H9 (cell line): Measurements from ENCODE around the gene SPEN. TPM values are rescaled to one million over a fixed set of nuclear protein-coding genes. Genes with fewer than 3 reads are reported as not detected.

ENCODE experiments used
- DNase-seq: peaks from one replicate; pipeline ENCODE4 v3.0.0-alpha.2; 2017
- H2AFZ ChIP-seq: one replicate; pipeline ENCODE4 v1.6.1; 2013; ENCODE audit warnings: mild to moderate bottlenecking, low read length, control low read depth, moderate library complexity
- H2AK5ac ChIP-seq: 2 replicates; pipeline ENCODE4 v1.6.1; 2013; ENCODE audit warnings: low read length, control low read depth, mixed read lengths; ENCODE audit not compliant: insufficient read length
- H2BK120ac ChIP-seq: one replicate; pipeline ENCODE4 v1.6.1; 2013; ENCODE audit warnings: low read depth, mild to moderate bottlenecking, low read length, control low read depth, inconsistent platforms; ENCODE audit not compliant: poor library complexity, severe bottlenecking
- H2BK12ac ChIP-seq: 2 replicates; pipeline ENCODE4 v1.6.1; 2013; ENCODE audit warnings: low read length, control low read depth, mixed read lengths, low read depth; ENCODE audit not compliant: insufficient read length
- H2BK15ac ChIP-seq: 2 replicates; pipeline ENCODE4 v1.6.1; 2013; ENCODE audit warnings: low read depth, low read length, control low read depth
- H2BK20ac ChIP-seq: one replicate; pipeline ENCODE4 v1.6.1; 2013; ENCODE audit warnings: low read depth, mild to moderate bottlenecking, low read length, control low read depth, inconsistent platforms; ENCODE audit not compliant: poor library complexity, severe bottlenecking
- H2BK5ac ChIP-seq: 2 replicates; pipeline ENCODE4 v1.6.1; 2013; ENCODE audit warnings: low read length, control low read depth, mixed read lengths; ENCODE audit not compliant: insufficient read length
- H3K14ac ChIP-seq: 2 replicates; pipeline ENCODE4 v1.6.1; 2013; ENCODE audit warnings: low read length, control low read depth; ENCODE audit not compliant: insufficient read depth
- H3K18ac ChIP-seq: 2 replicates; pipeline ENCODE4 v1.6.1; 2013; ENCODE audit warnings: low read depth, mild to moderate bottlenecking, mixed read lengths, low read length, control low read depth; ENCODE audit not compliant: insufficient read length
- H3K23ac ChIP-seq: 2 replicates; pipeline ENCODE4 v1.6.1; 2013; ENCODE audit warnings: low read length, control low read depth, mixed read lengths, low read depth; ENCODE audit not compliant: insufficient read length
- H3K23me2 ChIP-seq: 2 replicates; pipeline ENCODE4 v1.6.1; 2013; ENCODE audit warnings: low read depth, mild to moderate bottlenecking, mixed read lengths, low read length, control low read depth; ENCODE audit not compliant: insufficient read length, poor library complexity, severe bottlenecking
- H3K27ac ChIP-seq: 2 replicates; pipeline ENCODE4 v1.5.1; 2013; ENCODE audit warnings: low read length, control low read depth, mixed read lengths, low read depth; ENCODE audit not compliant: insufficient read length
- H3K27me3 ChIP-seq: 2 replicates; pipeline ENCODE4 v1.6.1; 2013; ENCODE audit warnings: low read length, control low read depth, inconsistent platforms; ENCODE audit not compliant: insufficient read depth
- H3K4ac ChIP-seq: 2 replicates; pipeline ENCODE4 v1.6.1; 2013; ENCODE audit warnings: low read depth, mild to moderate bottlenecking, control low read depth, inconsistent platforms, low read length, moderate library complexity
- H3K4me1 ChIP-seq: 2 replicates; pipeline ENCODE4 v1.6.1; 2013; ENCODE audit warnings: low read length, control low read depth, inconsistent platforms; ENCODE audit not compliant: insufficient read depth
- H3K4me2 ChIP-seq: 2 replicates; pipeline ENCODE4 v1.6.1; 2013; ENCODE audit warnings: low read length, control low read depth, mixed read lengths; ENCODE audit not compliant: insufficient read length, insufficient read depth
- H3K56ac ChIP-seq: 2 replicates; pipeline ENCODE4 v1.6.1; 2013; ENCODE audit warnings: low read depth, mild to moderate bottlenecking, mixed read lengths, low read length, control low read depth; ENCODE audit not compliant: insufficient read length
- H3K79me1 ChIP-seq: 2 replicates; pipeline ENCODE4 v1.6.1; 2013; ENCODE audit warnings: low read depth, mild to moderate bottlenecking, moderate library complexity, low read length, control low read depth, inconsistent platforms; ENCODE audit not compliant: insufficient read depth, poor library complexity, severe bottlenecking
- H3K79me2 ChIP-seq: 2 replicates; pipeline ENCODE4 v1.6.1; 2013; ENCODE audit warnings: low read length, control low read depth, inconsistent platforms; ENCODE audit not compliant: insufficient read depth
- H3K9ac ChIP-seq: 2 replicates; pipeline ENCODE4 v1.6.1; 2013; ENCODE audit warnings: low read length, control low read depth, mixed read lengths; ENCODE audit not compliant: insufficient read length; ENCODE audit errors: extremely low read depth
- H3K9me3 ChIP-seq: one replicate; pipeline ENCODE4 v1.6.1; 2013; ENCODE audit warnings: low read depth, low read length, inconsistent platforms; ENCODE audit not compliant: control insufficient read depth
- H3T11ph ChIP-seq: one replicate; pipeline ENCODE4 v1.6.1; 2013; ENCODE audit warnings: mild to moderate bottlenecking, low read length, control low read depth, inconsistent platforms
- H4K20me1 ChIP-seq: one replicate; pipeline ENCODE4 v1.6.1; 2013; ENCODE audit not compliant: control insufficient read depth, insufficient read length, insufficient read depth
- H4K5ac ChIP-seq: 2 replicates; pipeline ENCODE4 v1.6.1; 2013; ENCODE audit warnings: low read depth, mild to moderate bottlenecking, mixed read lengths, low read length, control low read depth; ENCODE audit not compliant: insufficient read length
- H4K8ac ChIP-seq: replicated peaks from 2 replicates; pipeline ENCODE4 v1.6.1; 2013; ENCODE audit warnings: low read length, control low read depth, mixed read lengths, low read depth; ENCODE audit not compliant: insufficient read length
- H4K91ac ChIP-seq: 2 replicates; pipeline ENCODE4 v1.6.1; 2013; ENCODE audit warnings: low read depth, mild to moderate bottlenecking, moderate library complexity, mixed read lengths, low read length, control low read depth; ENCODE audit not compliant: insufficient read length
- H3K27ac Mint-ChIP-seq, 3 experiments: 2 replicates in 2 of 3; 3 replicates in 1 of 3; pipeline ENCODE4 v1.8.0; 2020 to 2021; ENCODE audit warnings: mixed read lengths in 3 of 3, mild to moderate bottlenecking in 1 of 3, moderate library complexity in 1 of 3
- H3K27me3 Mint-ChIP-seq: 2 replicates; pipeline ENCODE4 v1.8.0; 2021; ENCODE audit warnings: low read depth, mild to moderate bottlenecking, moderate library complexity, mixed read lengths
- H3K36me3 Mint-ChIP-seq, 3 experiments: 2 replicates in 2 of 3; 3 replicates in 1 of 3; pipeline ENCODE4 v1.8.0; 2020 to 2021; ENCODE audit warnings: low read depth in 3 of 3, mixed read lengths in 3 of 3; ENCODE audit not compliant: insufficient read depth in 1 of 3
- H3K4me1 Mint-ChIP-seq, 2 experiments: 2 replicates each; pipeline ENCODE4 v1.8.0; 2020; ENCODE audit warnings: mixed read lengths in 2 of 2
- H3K4me3 Mint-ChIP-seq, 2 experiments: 2 replicates in 1 of 2; 3 replicates in 1 of 2; pipeline ENCODE4 v1.8.0; 2020 to 2021; ENCODE audit warnings: mild to moderate bottlenecking in 2 of 2, mixed read lengths in 2 of 2, moderate library complexity in 1 of 2
- H3K9me3 Mint-ChIP-seq, 2 experiments: 2 replicates in 1 of 2; 3 replicates in 1 of 2; pipeline ENCODE4 v1.8.0; 2020; ENCODE audit warnings: mild to moderate bottlenecking in 2 of 2, mixed read lengths in 2 of 2, moderate library complexity in 1 of 2
- CTCF ChIP-seq: fragments of 200-600 bp; sonication (generic); conservative IDR thresholded peaks from 3 replicates; pipeline ENCODE4 v1.8.0; 2021; ENCODE audit warnings: antibody characterized with exemption, mild to moderate bottlenecking
- WGBS: extraction: QIAGEN DNeasy Blood & Tissue Kit; methylation state at CpG from one replicate; pipeline ENCODE4 v1.1.7; 2013; ENCODE audit warnings: missing lambda C conversion rate, low lambda C conversion rate, mixed read lengths; ENCODE audit not compliant: insufficient read length; ENCODE audit errors: extremely low coverage; 5-methylcytosine and 5-hydroxymethylcytosine counted together
- total RNA-seq: library from RNA; stranded (reverse); gene quantifications from 2 replicates; pipeline ENCODE4 v1.2.1, GENCODE V29; 2021

The SPEN gene
- total RNA-seq, 1 experiment from 2014 or later = 59.6 TPM

GRCh38 chr1:15945832-15946448, 98.4 kb downstream of the SPEN start:
- no peaks in the 10 kb centered on the region for H3K79me2 ChIP-seq
- no peak overlapping the region for H3K4ac ChIP-seq
- Mint-ChIP-seq H3K27me3 (no peaks in the 10 kb centered on the region), H3K9me3 (no peaks in the 10 kb centered on the region), H3K27ac (no peak overlapping the region), H3K36me3 (peaks cover 8 to 45% (median 28%) of the 10 kb centered on the region in 3 experiments), H3K4me3 (no peak overlapping the region), H3K4me1 (peaks cover 28 to 29% of the 10 kb centered on the region in 2 experiments)
- no peaks in the 10 kb centered on the region for H3K4me1 ChIP-seq
- DNase-seq = no peak
- H2BK20ac ChIP-seq = no peak overlapping the region
- H3K14ac ChIP-seq = no peak overlapping the region
- H2BK120ac ChIP-seq = no peak overlapping the region
- no peak overlapping the region for H4K91ac ChIP-seq
- H2BK15ac ChIP-seq = no peak overlapping the region
- H3K27me3 ChIP-seq = no peaks in the 10 kb centered on the region
- H3K9me3 ChIP-seq = no peaks in the 10 kb centered on the region
- H3K9ac ChIP-seq = no peak overlapping the region
- no peak for TF ChIP-seq CTCF
- WGBS = no CpG with 5 or more reads among the region's 17 CpGs
- no peak overlapping the region for H2AFZ ChIP-seq
- peaks cover 2% of the 10 kb centered on the region for H4K20me1 ChIP-seq
- H3K56ac ChIP-seq = no peak overlapping the region
- no peaks in the 10 kb centered on the region for H3K79me1 ChIP-seq
- no peak overlapping the region for H2AK5ac ChIP-seq
- H3K23ac ChIP-seq = no peak overlapping the region
- no peak overlapping the region for H2BK5ac ChIP-seq
- no peak overlapping the region for H4K5ac ChIP-seq
- no peak overlapping the region for H3K27ac ChIP-seq
- H3K23me2 ChIP-seq = no peaks in the 10 kb centered on the region
- H3T11ph ChIP-seq = no peak overlapping the region
- H3K4me2 ChIP-seq = no peak overlapping the region
- no peak overlapping the region for H4K8ac ChIP-seq
- no peak overlapping the region for H3K18ac ChIP-seq
- no peak overlapping the region for H2BK12ac ChIP-seq
